H9 (cell line): Measurements from ENCODE around the gene LOXL1. TPM values are rescaled to one million over a fixed set of nuclear protein-coding genes. Genes with fewer than 3 reads are reported as not detected.

Experiments
- DNase-seq: peaks from one replicate; pipeline ENCODE4 v3.0.0-alpha.2; 2017
- H2AFZ ChIP-seq: one replicate; pipeline ENCODE4 v1.6.1; 2013; ENCODE audit warnings: mild to moderate bottlenecking, low read length, control low read depth, moderate library complexity
- H2AK5ac ChIP-seq: 2 replicates; pipeline ENCODE4 v1.6.1; 2013; ENCODE audit warnings: low read length, control low read depth, mixed read lengths; ENCODE audit not compliant: insufficient read length
- H2BK120ac ChIP-seq: one replicate; pipeline ENCODE4 v1.6.1; 2013; ENCODE audit warnings: low read depth, mild to moderate bottlenecking, low read length, control low read depth, inconsistent platforms; ENCODE audit not compliant: poor library complexity, severe bottlenecking
- H2BK12ac ChIP-seq: 2 replicates; pipeline ENCODE4 v1.6.1; 2013; ENCODE audit warnings: low read length, control low read depth, mixed read lengths, low read depth; ENCODE audit not compliant: insufficient read length
- H2BK15ac ChIP-seq: 2 replicates; pipeline ENCODE4 v1.6.1; 2013; ENCODE audit warnings: low read depth, low read length, control low read depth
- H2BK20ac ChIP-seq: one replicate; pipeline ENCODE4 v1.6.1; 2013; ENCODE audit warnings: low read depth, mild to moderate bottlenecking, low read length, control low read depth, inconsistent platforms; ENCODE audit not compliant: poor library complexity, severe bottlenecking
- H2BK5ac ChIP-seq: 2 replicates; pipeline ENCODE4 v1.6.1; 2013; ENCODE audit warnings: low read length, control low read depth, mixed read lengths; ENCODE audit not compliant: insufficient read length
- H3K14ac ChIP-seq: 2 replicates; pipeline ENCODE4 v1.6.1; 2013; ENCODE audit warnings: low read length, control low read depth; ENCODE audit not compliant: insufficient read depth
- H3K18ac ChIP-seq: 2 replicates; pipeline ENCODE4 v1.6.1; 2013; ENCODE audit warnings: low read depth, mild to moderate bottlenecking, mixed read lengths, low read length, control low read depth; ENCODE audit not compliant: insufficient read length
- H3K23ac ChIP-seq: 2 replicates; pipeline ENCODE4 v1.6.1; 2013; ENCODE audit warnings: low read length, control low read depth, mixed read lengths, low read depth; ENCODE audit not compliant: insufficient read length
- H3K23me2 ChIP-seq: 2 replicates; pipeline ENCODE4 v1.6.1; 2013; ENCODE audit warnings: low read depth, mild to moderate bottlenecking, mixed read lengths, low read length, control low read depth; ENCODE audit not compliant: insufficient read length, poor library complexity, severe bottlenecking
- H3K27ac ChIP-seq: 2 replicates; pipeline ENCODE4 v1.5.1; 2013; ENCODE audit warnings: low read length, control low read depth, mixed read lengths, low read depth; ENCODE audit not compliant: insufficient read length
- H3K27me3 ChIP-seq: 2 replicates; pipeline ENCODE4 v1.6.1; 2013; ENCODE audit warnings: low read length, control low read depth, inconsistent platforms; ENCODE audit not compliant: insufficient read depth
- H3K4ac ChIP-seq: 2 replicates; pipeline ENCODE4 v1.6.1; 2013; ENCODE audit warnings: low read depth, mild to moderate bottlenecking, control low read depth, inconsistent platforms, low read length, moderate library complexity
- H3K4me1 ChIP-seq: 2 replicates; pipeline ENCODE4 v1.6.1; 2013; ENCODE audit warnings: low read length, control low read depth, inconsistent platforms; ENCODE audit not compliant: insufficient read depth
- H3K4me2 ChIP-seq: 2 replicates; pipeline ENCODE4 v1.6.1; 2013; ENCODE audit warnings: low read length, control low read depth, mixed read lengths; ENCODE audit not compliant: insufficient read length, insufficient read depth
- H3K56ac ChIP-seq: 2 replicates; pipeline ENCODE4 v1.6.1; 2013; ENCODE audit warnings: low read depth, mild to moderate bottlenecking, mixed read lengths, low read length, control low read depth; ENCODE audit not compliant: insufficient read length
- H3K79me1 ChIP-seq: 2 replicates; pipeline ENCODE4 v1.6.1; 2013; ENCODE audit warnings: low read depth, mild to moderate bottlenecking, moderate library complexity, low read length, control low read depth, inconsistent platforms; ENCODE audit not compliant: insufficient read depth, poor library complexity, severe bottlenecking
- H3K79me2 ChIP-seq: 2 replicates; pipeline ENCODE4 v1.6.1; 2013; ENCODE audit warnings: low read length, control low read depth, inconsistent platforms; ENCODE audit not compliant: insufficient read depth
- H3K9ac ChIP-seq: 2 replicates; pipeline ENCODE4 v1.6.1; 2013; ENCODE audit warnings: low read length, control low read depth, mixed read lengths; ENCODE audit not compliant: insufficient read length; ENCODE audit errors: extremely low read depth
- H3K9me3 ChIP-seq: one replicate; pipeline ENCODE4 v1.6.1; 2013; ENCODE audit warnings: low read depth, low read length, inconsistent platforms; ENCODE audit not compliant: control insufficient read depth
- H3T11ph ChIP-seq: one replicate; pipeline ENCODE4 v1.6.1; 2013; ENCODE audit warnings: mild to moderate bottlenecking, low read length, control low read depth, inconsistent platforms
- H4K20me1 ChIP-seq: one replicate; pipeline ENCODE4 v1.6.1; 2013; ENCODE audit not compliant: control insufficient read depth, insufficient read length, insufficient read depth
- H4K5ac ChIP-seq: 2 replicates; pipeline ENCODE4 v1.6.1; 2013; ENCODE audit warnings: low read depth, mild to moderate bottlenecking, mixed read lengths, low read length, control low read depth; ENCODE audit not compliant: insufficient read length
- H4K8ac ChIP-seq: replicated peaks from 2 replicates; pipeline ENCODE4 v1.6.1; 2013; ENCODE audit warnings: low read length, control low read depth, mixed read lengths, low read depth; ENCODE audit not compliant: insufficient read length
- H4K91ac ChIP-seq: 2 replicates; pipeline ENCODE4 v1.6.1; 2013; ENCODE audit warnings: low read depth, mild to moderate bottlenecking, moderate library complexity, mixed read lengths, low read length, control low read depth; ENCODE audit not compliant: insufficient read length
- H3K27ac Mint-ChIP-seq, 3 experiments: 2 replicates in 2 of 3; 3 replicates in 1 of 3; pipeline ENCODE4 v1.8.0; 2020 to 2021; ENCODE audit warnings: mixed read lengths in 3 of 3, mild to moderate bottlenecking in 1 of 3, moderate library complexity in 1 of 3
- H3K27me3 Mint-ChIP-seq: 2 replicates; pipeline ENCODE4 v1.8.0; 2021; ENCODE audit warnings: low read depth, mild to moderate bottlenecking, moderate library complexity, mixed read lengths
- H3K36me3 Mint-ChIP-seq, 3 experiments: 2 replicates in 2 of 3; 3 replicates in 1 of 3; pipeline ENCODE4 v1.8.0; 2020 to 2021; ENCODE audit warnings: low read depth in 3 of 3, mixed read lengths in 3 of 3; ENCODE audit not compliant: insufficient read depth in 1 of 3
- H3K4me1 Mint-ChIP-seq, 2 experiments: 2 replicates each; pipeline ENCODE4 v1.8.0; 2020; ENCODE audit warnings: mixed read lengths in 2 of 2
- H3K4me3 Mint-ChIP-seq, 2 experiments: 2 replicates in 1 of 2; 3 replicates in 1 of 2; pipeline ENCODE4 v1.8.0; 2020 to 2021; ENCODE audit warnings: mild to moderate bottlenecking in 2 of 2, mixed read lengths in 2 of 2, moderate library complexity in 1 of 2
- H3K9me3 Mint-ChIP-seq, 2 experiments: 2 replicates in 1 of 2; 3 replicates in 1 of 2; pipeline ENCODE4 v1.8.0; 2020; ENCODE audit warnings: mild to moderate bottlenecking in 2 of 2, mixed read lengths in 2 of 2, moderate library complexity in 1 of 2
- CTCF ChIP-seq: fragments of 200-600 bp; sonication (generic); conservative IDR thresholded peaks from 3 replicates; pipeline ENCODE4 v1.8.0; 2021; ENCODE audit warnings: antibody characterized with exemption, mild to moderate bottlenecking
- WGBS: extraction: QIAGEN DNeasy Blood & Tissue Kit; methylation state at CpG from one replicate; pipeline ENCODE4 v1.1.7; 2013; ENCODE audit warnings: missing lambda C conversion rate, low lambda C conversion rate, mixed read lengths; ENCODE audit not compliant: insufficient read length; ENCODE audit errors: extremely low coverage; 5-methylcytosine and 5-hydroxymethylcytosine counted together
- total RNA-seq: library from RNA; stranded (reverse); gene quantifications from 2 replicates; pipeline ENCODE4 v1.2.1, GENCODE V29; 2021

LOXL1 gene
- total RNA-seq, 1 experiment from 2014 or later, result 9.1 TPM

- TF ChIP-seq CTCF, result no peak
- peak overlapping the region; percentile 22 for H3K4me2 ChIP-seq
- Mint-ChIP-seq H3K9me3 (peaks cover 6 to 11% of the 10 kb centered on the region in 2 experiments; a peak in 4 of 5 replicates), H3K27ac (peak overlapping the region in 1 of 3 experiments; percentile 34; a peak in 2 of 7 replicates), H3K4me1 (peaks cover 45 to 52% of the 10 kb centered on the region in 2 experiments), H3K27me3 (peaks cover 13% of the 10 kb centered on the region), H3K4me3 (peak overlapping the region; percentile 33 to 66; a peak in 3 of 5 replicates), H3K36me3 (peaks cover 15 to 17% (median 16%) of the 10 kb centered on the region in 3 experiments)
- no peak overlapping the region for H3K4ac ChIP-seq
- H2BK5ac ChIP-seq, result no peak overlapping the region
- H2BK20ac ChIP-seq, result no peak overlapping the region
- no peaks in the 10 kb centered on the region for H3K79me1 ChIP-seq
- no peak overlapping the region for H4K5ac ChIP-seq
- no peak overlapping the region for H3T11ph ChIP-seq
- H2BK120ac ChIP-seq, result no peak overlapping the region
- no CpG with 5 or more reads among the region's 19 CpGs for WGBS
- no peak overlapping the region for H2BK15ac ChIP-seq
- H3K56ac ChIP-seq, result no peak overlapping the region
- H3K27me3 ChIP-seq, result no peaks in the 10 kb centered on the region
- peak; percentile 72 for DNase-seq
- H4K8ac ChIP-seq, result no peak overlapping the region
- no peak overlapping the region for H3K9ac ChIP-seq
- peaks cover 19% of the 10 kb centered on the region; the same call in 1 of the 2 replicates for H3K4me1 ChIP-seq
- no peak overlapping the region for H3K23ac ChIP-seq
- peak overlapping the region; percentile 34; the same call in 1 of the 2 replicates for H3K14ac ChIP-seq
- no peaks in the 10 kb centered on the region for H3K79me2 ChIP-seq
- H2BK12ac ChIP-seq, result no peak overlapping the region
- no peak overlapping the region for H2AK5ac ChIP-seq
- no peak overlapping the region for H4K91ac ChIP-seq
- no peaks in the 10 kb centered on the region for H4K20me1 ChIP-seq
- H3K9me3 ChIP-seq, result no peaks in the 10 kb centered on the region
- peak overlapping the region; percentile 70 for H3K18ac ChIP-seq
- no peak overlapping the region for H2AFZ ChIP-seq
- no peak overlapping the region for H3K27ac ChIP-seq
- peaks cover 13% of the 10 kb centered on the region for H3K23me2 ChIP-seq
Observed at GRCh38 chr15:73922186-73923151, 3.8 kb upstream of the LOXL1 start.
